ENCODE results near the gene VIPR2. TPM values are rescaled to one million over a fixed set of nuclear protein-coding genes. Genes with fewer than 3 reads are reported as not detected.

The VIPR2 gene
- total RNA-seq, 1 experiment from 2014 or later: not detected

GRCh38 chr7:159062569-159062968 is 82.1 kb downstream of the VIPR2 start:
- in situ Hi-C loops (cut with HindIII; ENCODE audit: low sequenced_read_pairs): no loop called here
- no peak for DNase-seq (ENCODE audit: low spot score)

GRCh38 chr7:159061674-159062212 is 82.9 kb downstream of the VIPR2 start:
- no peak for DNase-seq (ENCODE audit: low spot score)
- in situ Hi-C loops (cut with HindIII; ENCODE audit: low sequenced_read_pairs): no loop called here

GRCh38 chr7:159061209-159061608 is 83.5 kb downstream of the VIPR2 start:
- no peak for DNase-seq (ENCODE audit: low spot score)
- in situ Hi-C loops (cut with HindIII; ENCODE audit: low sequenced_read_pairs): no loop called here

GRCh38 chr7:159060440-159060839 is 84.2 kb downstream of the VIPR2 start:
- DNase-seq (ENCODE audit: low spot score): no peak
- in situ Hi-C loops (cut with HindIII; ENCODE audit: low sequenced_read_pairs): no loop called here

GRCh38 chr7:159059629-159060028 is 85.0 kb downstream of the VIPR2 start:
- DNase-seq (ENCODE audit: low spot score): no peak

GRCh38 chr7:159057647-159058046 is 87.0 kb downstream of the VIPR2 start:
- in situ Hi-C loops (cut with HindIII; ENCODE audit: low sequenced_read_pairs): no loop called here
- DNase-seq (ENCODE audit: low spot score): no peak

More at GRCh38 chr7:159059629-159060028, 85.0 kb downstream of the VIPR2 start:
- in situ Hi-C loops (cut with HindIII; ENCODE audit: low sequenced_read_pairs): no loop called here

GRCh38 chr7:159056737-159057136 is 87.9 kb downstream of the VIPR2 start:
- DNase-seq (ENCODE audit: low spot score): no peak
- in situ Hi-C loops (cut with HindIII; ENCODE audit: low sequenced_read_pairs): no loop called here

GRCh38 chr7:159051916-159052315 is 92.8 kb downstream of the VIPR2 start:
- DNase-seq (ENCODE audit: low spot score): no peak
- in situ Hi-C loops (cut with HindIII; ENCODE audit: low sequenced_read_pairs): no loop called here

GRCh38 chr7:159050704-159051103 is 94.0 kb downstream of the VIPR2 start:
- DNase-seq (ENCODE audit: low spot score): no peak
- in situ Hi-C loops (cut with HindIII; ENCODE audit: low sequenced_read_pairs): no loop called here

GRCh38 chr7:159049266-159050025 is 95.2 kb downstream of the VIPR2 start:
- no peak for DNase-seq (ENCODE audit: low spot score)
- in situ Hi-C loops (cut with HindIII; ENCODE audit: low sequenced_read_pairs): no loop called here

- in situ Hi-C loops (cut with HindIII; ENCODE audit: low sequenced_read_pairs): no loop called here
- DNase-seq (ENCODE audit: low spot score): no peak
Observed at GRCh38 chr7:159048656-159049055, 96.0 kb downstream of the VIPR2 start.

GRCh38 chr7:159047536-159047935 is 97.1 kb downstream of the VIPR2 start:
- DNase-seq (ENCODE audit: low spot score): no peak
- in situ Hi-C loops (cut with HindIII; ENCODE audit: low sequenced_read_pairs): no loop called here

- no peak for DNase-seq (ENCODE audit: low spot score)
- in situ Hi-C loops (cut with HindIII; ENCODE audit: low sequenced_read_pairs): no loop called here
Observed at GRCh38 chr7:159046300-159046699, 98.4 kb downstream of the VIPR2 start.

- DNase-seq (ENCODE audit: low spot score): no peak
- in situ Hi-C loops (cut with HindIII; ENCODE audit: low sequenced_read_pairs): no loop called here
Observed at GRCh38 chr7:159045839-159046238, 98.8 kb downstream of the VIPR2 start.

GRCh38 chr7:159042581-159043101 is 102.0 kb downstream of the VIPR2 start:
- no peak for DNase-seq (ENCODE audit: low spot score)
- in situ Hi-C loops (cut with HindIII; ENCODE audit: low sequenced_read_pairs): no loop called here

GRCh38 chr7:159042103-159042502 is 102.6 kb downstream of the VIPR2 start:
- no peak for DNase-seq (ENCODE audit: low spot score)
- in situ Hi-C loops (cut with HindIII; ENCODE audit: low sequenced_read_pairs): no loop called here

- in situ Hi-C loops (cut with HindIII; ENCODE audit: low sequenced_read_pairs): no loop called here
Observed at GRCh38 chr7:159040912-159041711, 103.6 kb downstream of the VIPR2 start.

GRCh38 chr7:159040146-159040545 is 104.5 kb downstream of the VIPR2 start:
- in situ Hi-C loops (cut with HindIII; ENCODE audit: low sequenced_read_pairs): no loop called here
- no peak for DNase-seq (ENCODE audit: low spot score)

More at GRCh38 chr7:159040912-159041711, 103.6 kb downstream of the VIPR2 start:
- no peak for DNase-seq (ENCODE audit: low spot score)

- in situ Hi-C loops (cut with HindIII; ENCODE audit: low sequenced_read_pairs): no loop called here
- no peak for DNase-seq (ENCODE audit: low spot score)
Observed at GRCh38 chr7:159039716-159040115, 105.0 kb downstream of the VIPR2 start.

- in situ Hi-C loops (cut with HindIII; ENCODE audit: low sequenced_read_pairs): no loop called here
- DNase-seq (ENCODE audit: low spot score): no peak
Observed at GRCh38 chr7:159038066-159038465, 106.6 kb downstream of the VIPR2 start.
